Ecto neural progenitor cell (in vitro differentiated cells): ENCODE data around the gene HOATZ.

Source experiments
- DNase-seq: peaks from one replicate; pipeline ENCODE4 v3.0.0-alpha.2; 2018; ENCODE audit warnings: low spot score

The HOATZ gene

GRCh38 chr11:111549196-111549868 is 34.8 kb downstream of the HOATZ start:
- DNase-seq: no peak

- no peak for DNase-seq
Measured at GRCh38 chr11:111549869-111550203, 35.3 kb downstream of the HOATZ start.

- no peak for DNase-seq
Measured at GRCh38 chr11:111550258-111550657, 35.7 kb downstream of the HOATZ start.

GRCh38 chr11:111554532-111554931 is 40.0 kb downstream of the HOATZ start:
- DNase-seq: no peak

- no peak for DNase-seq
Measured at GRCh38 chr11:111555255-111555654, 40.7 kb downstream of the HOATZ start.

- no peak for DNase-seq
Measured at GRCh38 chr11:111557425-111558111, 43.0 kb downstream of the HOATZ start.

GRCh38 chr11:111559800-111560464 is 45.4 kb downstream of the HOATZ start:
- no peak for DNase-seq

- no peak for DNase-seq
Measured at GRCh38 chr11:111560800-111561199, 46.2 kb downstream of the HOATZ start.

- no peak for DNase-seq
Measured at GRCh38 chr11:111561306-111561705, 46.7 kb downstream of the HOATZ start.

GRCh38 chr11:111561791-111562325 is 47.3 kb downstream of the HOATZ start:
- no peak for DNase-seq

- DNase-seq: no peak
Measured at GRCh38 chr11:111562692-111563389, 48.3 kb downstream of the HOATZ start.

- DNase-seq: peak; percentile 54
Measured at GRCh38 chr11:111565114-111565720, 50.6 kb downstream of the HOATZ start.

- no peak for DNase-seq
Measured at GRCh38 chr11:111566324-111566723, 51.7 kb downstream of the HOATZ start.

GRCh38 chr11:111569476-111569875 is 54.9 kb downstream of the HOATZ start:
- DNase-seq: no peak

GRCh38 chr11:111570796-111571195 is 56.2 kb downstream of the HOATZ start:
- DNase-seq: no peak

GRCh38 chr11:111571829-111572501 is 57.4 kb downstream of the HOATZ start:
- no peak for DNase-seq

- no peak for DNase-seq
Measured at GRCh38 chr11:111572581-111572980, 58.0 kb downstream of the HOATZ start.

GRCh38 chr11:111573821-111574249 is 59.3 kb downstream of the HOATZ start:
- no peak for DNase-seq

GRCh38 chr11:111574373-111575225 is 60.0 kb downstream of the HOATZ start:
- DNase-seq: no peak

- no peak for DNase-seq
Measured at GRCh38 chr11:111575740-111576139, 61.2 kb downstream of the HOATZ start.
